B cell (primary cell): ENCODE results near the gene PLXNA3. TPM values are rescaled to one million over a fixed set of nuclear protein-coding genes. Genes with fewer than 3 reads are reported as not detected.

Source experiments
- ATAC-seq: fragments of 200-7000 bp; cut with Tn5 transposase; one replicate; pipeline ENCODE4 v1.10.0; 2021; ENCODE audit warnings: low read depth, mild to moderate bottlenecking, moderate number of reproducible peaks, moderate library complexity
- CTCF ChIA-PET: fragments of 350-600 bp; sonication (Branson Sonifier 250); formaldehyde crosslinking; loops from one replicate; lab custom pipeline; 2021; ENCODE audit warnings: antibody characterized with exemption, inconsistent platforms; lab: Charles Lee
- POLR2A ChIA-PET: fragments of 350-600 bp; sonication (Branson Sonifier 250); formaldehyde crosslinking; loops from one replicate; lab custom pipeline; 2021; ENCODE audit warnings: antibody characterized with exemption; lab: Charles Lee
- DNase-seq: peaks from one replicate; pipeline ENCODE4 v3.0.0; 2013
- H2AFZ ChIP-seq: 2 replicates; pipeline ENCODE4 v1.6.1; 2012; ENCODE audit warnings: mild to moderate bottlenecking, low read depth, low read length; ENCODE audit not compliant: insufficient read depth, poor library complexity, severe bottlenecking
- H3K27ac ChIP-seq, 2 donors: 1 replicate in 1 of 2; 2 replicates in 1 of 2; pipeline ENCODE4 v1.5.1; 2012 to 2013; ENCODE audit warnings: low read length in 2 of 2, mild to moderate bottlenecking in 2 of 2, moderate library complexity in 1 of 2
- H3K27me3 ChIP-seq, 4 experiments: fragments of 200-600 bp in 1 of 4; sonication (generic) in 1 of 4; replicated peaks in 1 of 4; 1 replicate in 2 of 4; 2 replicates in 2 of 4; pipeline versions ENCODE4 v1.6.1 to v1.7.0; 2013 to 2016; ENCODE audit warnings: low read length in 3 of 4, mild to moderate bottlenecking in 2 of 4, mixed read lengths in 1 of 4, moderate library complexity in 1 of 4; ENCODE audit not compliant: insufficient read depth in 4 of 4, control insufficient read depth in 3 of 4; ENCODE audit errors: control extremely low read depth in 1 of 4
- H3K36me3 ChIP-seq, 2 experiments: replicated peaks in 1 of 2; 1 replicate in 1 of 2; 2 replicates in 1 of 2; pipeline versions ENCODE4 v1.6.1 to v1.7.1; 2013; ENCODE audit warnings: low read length in 1 of 2; ENCODE audit not compliant: insufficient read depth in 2 of 2, control insufficient read depth in 1 of 2; ENCODE audit errors: control extremely low read depth in 1 of 2, extremely low read depth in 1 of 2
- H3K4me1 ChIP-seq, 2 donors: fragments of 200-600 bp in 1 of 2; sonication (generic) in 1 of 2; 1 replicate in 1 of 2; 2 replicates in 1 of 2; pipeline versions ENCODE4 v1.5.1 to v1.6.1; 2013 to 2017; ENCODE audit warnings: low read length in 2 of 2; ENCODE audit not compliant: control insufficient read depth in 2 of 2, insufficient read depth in 2 of 2
- H3K4me2 ChIP-seq: replicated peaks from 2 replicates; pipeline ENCODE3; 2012; ENCODE audit warnings: mild to moderate bottlenecking, low read depth, low read length; ENCODE audit not compliant: poor library complexity, severe bottlenecking
- H3K4me3 ChIP-seq, 5 experiments: fragments of 200-600 bp in 1 of 5; sonication (generic) in 1 of 5; 1 replicate in 3 of 5; 2 replicates in 2 of 5; pipeline versions ENCODE4 v1.5.1 to v1.7.0; 2011 to 2016; ENCODE audit warnings: low read length in 4 of 5, mild to moderate bottlenecking in 4 of 5, low read depth in 2 of 5, control low read depth in 1 of 5, moderate library complexity in 1 of 5; ENCODE audit not compliant: insufficient read depth in 1 of 5; ENCODE audit errors: control extremely low read depth in 1 of 5, extremely low read depth in 1 of 5
- H3K79me2 ChIP-seq: fragments of 200-600 bp; sonication (generic); one replicate; pipeline ENCODE4 v1.6.0; 2016; ENCODE audit warnings: low read length; ENCODE audit not compliant: control insufficient read depth, insufficient read depth
- H3K9ac ChIP-seq: fragments of 200-600 bp; sonication (generic); 2 replicates; pipeline ENCODE4 v1.6.1; 2017; ENCODE audit warnings: mild to moderate bottlenecking, low read length, moderate library complexity
- H3K9me3 ChIP-seq, 3 donors: one replicate each; pipeline versions ENCODE4 v1.6.1 to v1.7.1; 2013; ENCODE audit warnings: low read length in 2 of 3; ENCODE audit not compliant: control insufficient read depth in 2 of 3, insufficient read depth in 1 of 3; ENCODE audit errors: control extremely low read depth in 1 of 3
- H4K20me1 ChIP-seq: 2 replicates; pipeline ENCODE4 v1.6.0; 2012; ENCODE audit warnings: mild to moderate bottlenecking, low read length; ENCODE audit not compliant: insufficient read depth, control insufficient read depth, poor library complexity, severe bottlenecking
- H3K27ac Mint-ChIP-seq: one replicate; pipeline ENCODE4 v1.8.0; 2021; ENCODE audit warnings: mixed read lengths
- H3K27me3 Mint-ChIP-seq: one replicate; pipeline ENCODE4 v1.8.0; 2021; ENCODE audit warnings: mixed read lengths
- H3K4me1 Mint-ChIP-seq: one replicate; pipeline ENCODE4 v1.8.0; 2021; ENCODE audit warnings: mixed read lengths
- H3K4me3 Mint-ChIP-seq: one replicate; pipeline ENCODE4 v1.8.0; 2021; ENCODE audit warnings: mixed read lengths
- H3K9me3 Mint-ChIP-seq: one replicate; pipeline ENCODE4 v1.8.0; 2022; ENCODE audit warnings: mixed read lengths; ENCODE audit not compliant: insufficient read depth
- CTCF ChIP-seq: fragments of 200-600 bp; IDR thresholded peaks from one replicate; pipeline ENCODE4 v1.8.0; 2022; ENCODE audit warnings: antibody characterized with exemption, mild to moderate bottlenecking
- EZH2 ChIP-seq: IDR thresholded peaks from 2 replicates; pipeline ENCODE4 v1.6.1; 2012; ENCODE audit warnings: borderline replicate concordance, low read depth, mild to moderate bottlenecking, moderate library complexity, low read length; ENCODE audit not compliant: insufficient read depth, poor library complexity, severe bottlenecking
- WGBS: methylation state at CpG from one replicate; pipeline ENCODE4 v1.1.5; 2013; ENCODE audit warnings: missing lambda C conversion rate; ENCODE audit not compliant: insufficient coverage; 5-methylcytosine and 5-hydroxymethylcytosine counted together
- intact Hi-C: fragments of 100-400 bp; cut with micrococcal nuclease; formaldehyde crosslinking; loops from one replicate; pipeline ENCODE4 v1.10.0; 2022
- polyA plus RNA-seq: library from polyadenylated mRNA; depleted of rRNA; stranded (reverse); fragments of >200 nt; gene quantifications from 2 replicates; pipeline ENCODE4 v1.2.3, GENCODE V29; 2012
- total RNA-seq, 2 donors: library from RNA; stranded (reverse); fragments of 120-200 nt in 1 of 2; gene quantifications; 1 replicate in 1 of 2; 2 replicates in 1 of 2; pipeline versions ENCODE4 v1.2.3 to v1.2.4, GENCODE V29; 2013 to 2022

The PLXNA3 gene
- total and polyA plus RNA-seq, 2 donors (not counting 1 experiment from before 2014, with no cell fraction given), result 68.6 to 114 TPM

GRCh38 chrX:154411981-154412340 is 46.1 kb upstream of the PLXNA3 start:
- 2% methylated on average over 14 of the region's 29 CpGs for WGBS
- peak overlapping the region; percentile 79 for H3K4me3 Mint-ChIP-seq
- Histone ChIP-seq H3K27me3 (no peaks in the 10 kb centered on the region), H3K4me3 (peak overlapping the region in 4 of 5 experiments; percentile 59 to 79 (median 70)), H4K20me1 (no peaks in the 10 kb centered on the region), H2AFZ (peak overlapping the region; percentile 76), H3K79me2 (no peaks in the 10 kb centered on the region), H3K9me3 (no peaks in the 10 kb centered on the region), H3K9ac (peak overlapping the region; percentile 70), H3K27ac (peak overlapping the region; percentile 73 to 79), H3K4me1 (peaks cover 8 to 38% of the 10 kb centered on the region in 2 donors), H3K4me2 (peak overlapping the region; percentile 87), H3K36me3 (no peaks in the 10 kb centered on the region)
- CTCF ChIA-PET, result interaction anchor here (1.0 to 2.3 kb wide), 5 partner anchors 13 to 115 kb away, joined by 3 to 7 read pairs (median 3); partner anchors contain the start of gene SLC10A3
- ATAC-seq (peak; percentile 55), DNase-seq (peak; percentile 52)
- no peaks in the 10 kb centered on the region for H3K27me3 Mint-ChIP-seq
- peak overlapping the region; percentile 88 for H3K27ac Mint-ChIP-seq
- TF ChIP-seq EZH2 (no peak), CTCF (no peak)
- no peaks in the 10 kb centered on the region for H3K9me3 Mint-ChIP-seq
- POLR2A ChIA-PET, result interaction anchor here (0.5 to 4.5 kb wide), 12 partner anchors 13 to 486 kb away, joined by 3 to 31 read pairs (median 4); partner anchors contain the start of genes ARHGAP4, ATP6AP1, EMD and PLXNA3
- peaks cover 31% of the 10 kb centered on the region for H3K4me1 Mint-ChIP-seq
- intact Hi-C loops, result loop anchor here (2.0 to 5.0 kb wide), 2 partner anchors 45 to 79 kb away; partner anchors contain the start of genes PLXNA3 and SLC10A3

GRCh38 chrX:154412468-154412867 is 45.6 kb upstream of the PLXNA3 start:
- TF ChIP-seq EZH2 (no peak), CTCF (no peak)
- Mint-ChIP-seq H3K4me1 (peaks cover 31% of the 10 kb centered on the region), H3K27ac (peak overlapping the region; percentile 88), H3K27me3 (no peaks in the 10 kb centered on the region), H3K4me3 (peak overlapping the region; percentile 79), H3K9me3 (no peaks in the 10 kb centered on the region)
- H3K27ac ChIP-seq, result peak overlapping the region; percentile 73 to 79
- ChIA-PET POLR2A (interaction anchor here (0.5 to 4.5 kb wide), 11 partner anchors 14 to 487 kb away, joined by 3 to 31 read pairs (median 4); partner anchors contain the start of genes ARHGAP4, ATP6AP1, EMD and PLXNA3), CTCF (interaction anchor here (1.0 to 2.3 kb wide), 4 partner anchors 13 to 78 kb away, joined by 3 to 7 read pairs (median 4); partner anchors contain the start of gene SLC10A3)
- H3K4me1 ChIP-seq, result peaks cover 8 to 38% of the 10 kb centered on the region in 2 donors
- H3K79me2 ChIP-seq, result no peaks in the 10 kb centered on the region
- peak overlapping the region; percentile 87 for H3K4me2 ChIP-seq
- intact Hi-C loops, result loop anchor here (5.0 kb wide), 1 partner anchor 45 kb away; the partner anchor contains the start of gene PLXNA3
- peak overlapping the region; percentile 70 for H3K9ac ChIP-seq
- H2AFZ ChIP-seq, result peak overlapping the region; percentile 76
- WGBS, result 0% methylated on average over 3 of the region's 4 CpGs
- H4K20me1 ChIP-seq, result no peaks in the 10 kb centered on the region
- H3K9me3 ChIP-seq, result no peaks in the 10 kb centered on the region
- H3K27me3 ChIP-seq, result no peaks in the 10 kb centered on the region
- H3K36me3 ChIP-seq, result no peaks in the 10 kb centered on the region
- DNase-seq, result peak; percentile 62
- ATAC-seq, result peak; percentile 50
- peak overlapping the region in 4 of 5 experiments; percentile 59 to 79 (median 70) for H3K4me3 ChIP-seq
